GM21526 (cell line): ENCODE data around the gene GCNA.
A peak's percentile ranks its signal among the peaks of the same experiment; 100 is the strongest.

ENCODE experiments used
- ATAC-seq: cut with Tn5 transposase; IDR thresholded peaks from one replicate; pipeline ENCODE4 v1.9.1; 2021; ENCODE audit warnings: moderate library complexity; ENCODE audit not compliant: unreplicated experiment, low FRiP score

The GCNA gene

GRCh38 chrX:71578253-71579135, at the start of gene GCNA:
TSS of gene GCNA (plus strand) at chrX:71578437. CDS start at chrX:71580822, 2,385 bp downstream.
- ATAC-seq: no peak

- ATAC-seq: peak; percentile 21
These were observed 46.0 kb upstream of the GCNA start for GRCh38 chrX:71532078-71532752.

GRCh38 chrX:71532753-71533425, 45.3 kb upstream of the GCNA start, which contains the start of gene OGT:
TSS of gene OGT (plus strand) at chrX:71533104. CDS start at chrX:71533300, 196 bp downstream.
- peak; percentile 72 for ATAC-seq

GRCh38 chrX:71533516-71533850, 44.8 kb upstream of the GCNA start:
- no peak for ATAC-seq

GRCh38 chrX:71533851-71534561, 44.2 kb upstream of the GCNA start:
- no peak for ATAC-seq

GRCh38 chrX:71534773-71535544, 43.3 kb upstream of the GCNA start:
- no peak for ATAC-seq

- ATAC-seq: no peak
These were observed 42.0 kb upstream of the GCNA start for GRCh38 chrX:71536285-71536684.

GRCh38 chrX:71537743-71538142, 40.5 kb upstream of the GCNA start:
- no peak for ATAC-seq

GRCh38 chrX:71540801-71541200, 37.4 kb upstream of the GCNA start:
- peak; percentile 13 for ATAC-seq

- peak; percentile 65 for ATAC-seq
These were observed 36.8 kb upstream of the GCNA start for GRCh38 chrX:71541210-71542022.

GRCh38 chrX:71542411-71542810, 35.8 kb upstream of the GCNA start:
- ATAC-seq: no peak

- no peak for ATAC-seq
These were observed 35.4 kb upstream of the GCNA start for GRCh38 chrX:71542825-71543224.

GRCh38 chrX:71543316-71543715, 34.9 kb upstream of the GCNA start:
- no peak for ATAC-seq

GRCh38 chrX:71545364-71545763, 32.9 kb upstream of the GCNA start:
- no peak for ATAC-seq

- no peak for ATAC-seq
These were observed 31.4 kb upstream of the GCNA start for GRCh38 chrX:71546879-71547278.

- ATAC-seq: no peak
These were observed 30.9 kb upstream of the GCNA start for GRCh38 chrX:71547339-71547738.

- no peak for ATAC-seq
These were observed 28.3 kb upstream of the GCNA start for GRCh38 chrX:71549986-71550385.

- no peak for ATAC-seq
These were observed 27.7 kb upstream of the GCNA start for GRCh38 chrX:71550578-71550977.

- ATAC-seq: no peak
These were observed 22.2 kb upstream of the GCNA start for GRCh38 chrX:71556036-71556435.
